ENCODE results near the gene DNAJA3. TPM values are rescaled to one million over a fixed set of nuclear protein-coding genes. Genes with fewer than 3 reads are reported as not detected.

DNAJA3 gene
- total and polyA plus RNA-seq, 2 experiments from 2014 or later = 60.5 to 70.7 TPM

- H3K4me1 ChIP-seq (ENCODE audit: low read depth) = no peaks in the 10 kb centered on the region
- H3K4me3 ChIP-seq = no peak overlapping the region
- no peak overlapping the region for H3K27ac ChIP-seq
- no peaks in the 10 kb centered on the region for H3K9me3 ChIP-seq (ENCODE audit: low read depth)
- H3K36me3 ChIP-seq = no peaks in the 10 kb centered on the region
- no peak for TF ChIP-seq CTCF (IDR thresholded peaks at IDR 0.05; ENCODE audit: low read depth, low read length)
- no peaks in the 10 kb centered on the region for H3K27me3 ChIP-seq
- DNase-seq (ENCODE audit: low read depth in 1 of 2, low spot score in 1 of 2) = peak in 1 of 2 donors; percentile 57
Measured at GRCh38 chr16:4407543-4408322, 17.9 kb upstream of the DNAJA3 start.

GRCh38 chr16:4408323-4408690 is 17.4 kb upstream of the DNAJA3 start:
- TF ChIP-seq CTCF (IDR thresholded peaks at IDR 0.05; ENCODE audit: low read depth, low read length) = no peak
- DNase-seq (ENCODE audit: low read depth in 1 of 2, low spot score in 1 of 2) = no peak
- Histone ChIP-seq H3K27ac (no peak overlapping the region), H3K4me1 (ENCODE audit: low read depth) (no peaks in the 10 kb centered on the region), H3K27me3 (no peaks in the 10 kb centered on the region), H3K9me3 (ENCODE audit: low read depth) (no peaks in the 10 kb centered on the region), H3K36me3 (no peaks in the 10 kb centered on the region), H3K4me3 (no peak overlapping the region)

GRCh38 chr16:4409081-4409932 is 16.4 kb upstream of the DNAJA3 start:
- no peaks in the 10 kb centered on the region for H3K36me3 ChIP-seq
- no peak overlapping the region for H3K27ac ChIP-seq
- no peak overlapping the region for H3K4me3 ChIP-seq
- no peaks in the 10 kb centered on the region for H3K4me1 ChIP-seq (ENCODE audit: low read depth)
- DNase-seq (ENCODE audit: low read depth in 1 of 2, low spot score in 1 of 2) = no peak
- no peaks in the 10 kb centered on the region for H3K27me3 ChIP-seq
- no peaks in the 10 kb centered on the region for H3K9me3 ChIP-seq (ENCODE audit: low read depth)
- TF ChIP-seq CTCF (IDR thresholded peaks at IDR 0.05; ENCODE audit: low read depth, low read length) = no peak

- TF ChIP-seq CTCF (IDR thresholded peaks at IDR 0.05; ENCODE audit: low read depth, low read length) = no peak
- Histone ChIP-seq H3K36me3 (no peaks in the 10 kb centered on the region), H3K4me1 (ENCODE audit: low read depth) (no peaks in the 10 kb centered on the region), H3K9me3 (ENCODE audit: low read depth) (no peaks in the 10 kb centered on the region), H3K27ac (no peak overlapping the region), H3K27me3 (no peaks in the 10 kb centered on the region), H3K4me3 (no peak overlapping the region)
- peak in 1 of 2 donors; percentile 94 for DNase-seq (ENCODE audit: low read depth in 1 of 2, low spot score in 1 of 2)
Measured at GRCh38 chr16:4410335-4411075, 15.2 kb upstream of the DNAJA3 start.

GRCh38 chr16:4411684-4412083 is 14.0 kb upstream of the DNAJA3 start:
- no peaks in the 10 kb centered on the region for H3K4me1 ChIP-seq (ENCODE audit: low read depth)
- H3K9me3 ChIP-seq (ENCODE audit: low read depth) = no peaks in the 10 kb centered on the region
- no peak overlapping the region for H3K27ac ChIP-seq
- no peak for TF ChIP-seq CTCF (IDR thresholded peaks at IDR 0.05; ENCODE audit: low read depth, low read length)
- no peaks in the 10 kb centered on the region for H3K36me3 ChIP-seq
- H3K27me3 ChIP-seq = no peaks in the 10 kb centered on the region
- peak in 1 of 2 donors; percentile 62 for DNase-seq (ENCODE audit: low read depth in 1 of 2, low spot score in 1 of 2)
- no peak overlapping the region for H3K4me3 ChIP-seq
